K562 (cell line): ENCODE measurements around the gene FRMD4A. TPM values are rescaled to one million over a fixed set of nuclear protein-coding genes. Genes with fewer than 3 reads are reported as not detected.
"Not testable (repeated sequence)": the region's sequence is repeated elsewhere in the genome, so short reads cannot be mapped to it uniquely, and the experiment has no call there.

Source experiments
- ATAC-seq: fragments of 200-7000 bp; cut with Tn5 transposase; 3 replicates; pipeline ENCODE4 v1.9.1; 2020; ENCODE audit warnings: moderate library complexity
- BruUV-seq: library from RNA; stranded (reverse); fragments of 400-500 nt; replicated peaks from 2 replicates; lab custom pipeline; 2021; lab: Mats Ljungman, UMichigan
- CTCF ChIA-PET: fragments of 300-600 bp; formaldehyde crosslinking; extraction: SDS; loops from one replicate; lab custom pipeline; 2021; ENCODE audit warnings: low intra/inter-chr PET ratio; lab: Yijun Ruan, JAX
- POLR2A ChIA-PET: fragments of 300-600, 350-650 bp; sonication (Branson Sonifier 250); formaldehyde crosslinking; extraction: SDS; loops from one replicate; lab custom pipeline; 2021; ENCODE audit warnings: antibody characterized with exemption, inconsistent platforms; lab: Yijun Ruan, JAX
- DNase-seq, 4 experiments: peaks; one replicate each; pipeline versions ENCODE4 v3.0.0 to v3.0.0-alpha.2; 2011 to 2018; ENCODE audit warnings: low spot score in 3 of 4, mixed read lengths in 3 of 4; ENCODE audit errors: extremely low read depth in 1 of 4
- FAIRE-seq: peaks from 2 replicates; lab custom pipeline; 2011; peaks lifted over from hg19 to GRCh38; lab: Jason Lieb, UNC
- H2AFZ ChIP-seq: 2 replicates; pipeline ENCODE4 v1.6.0; 2011; ENCODE audit warnings: low read depth, low read length, control low read depth, inconsistent platforms
- H3K27ac ChIP-seq: fragments of 200-600 bp; 3 replicates; pipeline ENCODE4 v1.8.0; 2011; ENCODE audit warnings: low read depth, mild to moderate bottlenecking, control low read depth, inconsistent platforms, low read length, moderate library complexity, mixed read lengths; ENCODE audit errors: extremely low read depth
- H3K27me3 ChIP-seq, 2 experiments: fragments of 300-600 bp in 1 of 2; 2 replicates in 1 of 2; 3 replicates in 1 of 2; pipeline versions ENCODE4 v1.6.0 to v1.8.0; 2011; ENCODE audit warnings: inconsistent platforms in 2 of 2, low read length in 2 of 2, mild to moderate bottlenecking in 1 of 2, mixed read lengths in 1 of 2, moderate library complexity in 1 of 2; ENCODE audit not compliant: control insufficient read depth in 2 of 2, insufficient read depth in 2 of 2
- H3K36me3 ChIP-seq: fragments of 300-600 bp; 3 replicates; pipeline ENCODE4 v1.8.0; 2011; ENCODE audit warnings: mild to moderate bottlenecking, low read length, inconsistent platforms; ENCODE audit not compliant: control insufficient read depth, insufficient read depth
- H3K4me1 ChIP-seq, 2 experiments: fragments of 200-600 bp in 1 of 2; replicated peaks in 1 of 2; 2 replicates in 1 of 2; 3 replicates in 1 of 2; pipeline versions ENCODE4 v1.5.1 to v1.8.0; 2011; ENCODE audit warnings: inconsistent platforms in 2 of 2, low read length in 2 of 2, mild to moderate bottlenecking in 1 of 2, mixed read lengths in 1 of 2, moderate library complexity in 1 of 2; ENCODE audit not compliant: control insufficient read depth in 2 of 2, insufficient read depth in 2 of 2
- H3K4me2 ChIP-seq: 2 replicates; pipeline ENCODE4 v1.6.1; 2011; ENCODE audit warnings: low read length, control low read depth, inconsistent platforms, mixed read lengths; ENCODE audit not compliant: insufficient read depth
- H3K4me3 ChIP-seq: fragments of 200-600 bp; sonication (generic), shearing (Covaris generic); 2 replicates; pipeline ENCODE4 v1.5.1; 2016; ENCODE audit warnings: control low read depth, inconsistent platforms
- H3K79me2 ChIP-seq: fragments of 200-600 bp; 3 replicates; pipeline ENCODE4 v1.8.0; 2011; ENCODE audit warnings: low read length, inconsistent platforms; ENCODE audit not compliant: control insufficient read depth, insufficient read depth
- H3K9ac ChIP-seq, 2 experiments: 2 replicates each; pipeline versions ENCODE4 v1.6.0 to v1.6.1; 2011; ENCODE audit warnings: low read depth in 2 of 2, low read length in 2 of 2, control low read depth in 1 of 2, inconsistent platforms in 1 of 2, mild to moderate bottlenecking in 1 of 2, mixed read lengths in 1 of 2; ENCODE audit not compliant: insufficient read depth in 1 of 2
- H3K9me1 ChIP-seq: one replicate; pipeline ENCODE4 v1.6.0; 2011; ENCODE audit warnings: inconsistent platforms, mild to moderate bottlenecking, low read length, moderate library complexity; ENCODE audit not compliant: control insufficient read depth, insufficient read depth
- H3K9me3 ChIP-seq: replicated peaks from 2 replicates; pipeline ENCODE4 v1.5.1; 2011; ENCODE audit warnings: low read depth, low read length, inconsistent platforms; ENCODE audit not compliant: control insufficient read depth, insufficient read depth
- H4K20me1 ChIP-seq: replicated peaks from 2 replicates; pipeline ENCODE4 v1.6.1; 2011; ENCODE audit warnings: low read length, inconsistent platforms, mixed read lengths; ENCODE audit not compliant: control insufficient read depth, insufficient read depth
- ARID2 ChIP-seq: fragments of 450-650 bp; IDR thresholded peaks from 2 replicates; pipeline ENCODE4 v1.6.1; 2017; ENCODE audit warnings: antibody characterized with exemption, mild to moderate bottlenecking
- CHD4 ChIP-seq: fragments of 200-600 bp; sonication (generic); IDR thresholded peaks from 3 replicates; pipeline ENCODE4 v1.6.1; 2012; ENCODE audit warnings: low read depth, mild to moderate bottlenecking, mixed read lengths, low read length, inconsistent platforms; ENCODE audit not compliant: insufficient read depth, insufficient replicate concordance, poor library complexity, severe bottlenecking
- FOXJ2 ChIP-seq: fragments of 200-800 bp; sonication (Bioruptor generic); IDR thresholded peaks from 2 replicates; pipeline ENCODE4 v1.6.1; 2016; ENCODE audit warnings: missing genetic modification characterization, missing compliant biosample characterization
- KLF6 ChIP-seq: fragments of 250-450 bp; sonication (Bioruptor Pico); IDR thresholded peaks from 2 replicates; pipeline ENCODE4 v1.4.0; 2020; ENCODE audit warnings: mild to moderate bottlenecking, moderate library complexity, borderline replicate concordance
- MECOM ChIP-seq: fragments of 250-450 bp; sonication (Bioruptor Pico); IDR thresholded peaks from 2 replicates; pipeline ENCODE4 v1.8.0; 2022; ENCODE audit warnings: inconsistent platforms
- MTA1 ChIP-seq: fragments of 450-650 bp; IDR thresholded peaks from 2 replicates; pipeline ENCODE4 v1.6.1; 2017; ENCODE audit warnings: borderline replicate concordance
- OTX1 ChIP-seq: fragments of 450-650 bp; formaldehyde crosslinking; IDR thresholded peaks from 2 replicates; pipeline ENCODE4 v1.4.0; 2022; ENCODE audit warnings: mild to moderate bottlenecking
- POLR2H ChIP-seq: IDR thresholded peaks from 2 replicates; pipeline ENCODE4 v1.6.1; 2016; ENCODE audit warnings: missing genetic modification characterization, low read depth, mild to moderate bottlenecking, control low read depth, missing compliant biosample characterization, moderate library complexity
- SMARCE1 ChIP-seq: fragments of 450-650 bp; IDR thresholded peaks from 2 replicates; pipeline ENCODE4 v1.7.1; 2016; ENCODE audit warnings: mild to moderate bottlenecking
- SNRNP70 ChIP-seq: fragments of 200-400 bp; formaldehyde crosslinking; optimal IDR thresholded peaks from 2 replicates; pipeline ENCODE3; 2017; ENCODE audit warnings: low read depth, low read length
- STAT5A ChIP-seq: IDR thresholded peaks from 2 replicates; pipeline ENCODE4 v1.6.1; 2012; ENCODE audit warnings: low read length, inconsistent platforms, borderline replicate concordance
- XRCC4 ChIP-seq: IDR thresholded peaks from one replicate; pipeline ENCODE4 v1.6.1; 2011; ENCODE audit not compliant: insufficient read depth, insufficient read length; ENCODE audit errors: extremely low read depth
- ZNF324 ChIP-seq: fragments of 250-450 bp; sonication (Bioruptor Pico); IDR thresholded peaks from 2 replicates; pipeline ENCODE4 v1.4.0; 2020; ENCODE audit warnings: mild to moderate bottlenecking
- ZNF586 ChIP-seq: fragments of 450-650 bp; formaldehyde crosslinking; conservative IDR thresholded peaks from 2 replicates; pipeline ENCODE4 v1.4.0; 2020; ENCODE audit warnings: mild to moderate bottlenecking, moderate library complexity
- ZNF75A ChIP-seq: fragments of 450-650 bp; formaldehyde crosslinking; IDR thresholded peaks from 2 replicates; pipeline ENCODE4 v1.4.0; 2020; ENCODE audit warnings: mild to moderate bottlenecking
- WGBS: fragments of 100-300 bp; shearing (Covaris generic); methylation state at CpG from one replicate; pipeline ENCODE4 v1.1.6; 2016; ENCODE audit warnings: low coverage, mixed read lengths; ENCODE audit not compliant: insufficient coverage; ENCODE audit errors: missing lambda C conversion rate; 5-methylcytosine and 5-hydroxymethylcytosine counted together
- in situ Hi-C: fragments of 300-500 bp; cut with MboI; formaldehyde crosslinking; loops from 4 replicates; pipeline ENCODE4 v1.15.0; 2018; ENCODE audit warnings: inconsistent platforms, mixed read lengths
- intact Hi-C: fragments of 100-400 bp; cut with micrococcal nuclease; formaldehyde crosslinking; loops from 2 replicates; pipeline ENCODE4 v1.14.2; 2022
- polyA plus RNA-seq, 8 experiments: library from polyadenylated mRNA; depleted of rRNA in 4 of 8; stranded (reverse) in 5 of 8; unstranded in 3 of 8; fragments of >200 nt; fragmentation: Nextera tagmentation in 2 of 8; fragmentation: Illumina TruSeq in 1 of 8; extraction: Ambion mirVana in 2 of 8; extraction: Trizol in 1 of 8; gene quantifications; 2 replicates each; pipeline versions ENCODE4 v1.2.1 to v1.2.3, GENCODE V29; 2011 to 2014; ENCODE audit warnings: inconsistent platforms in 1 of 8, missing spikeins in 1 of 8
- total RNA-seq, 7 experiments: library from RNA; depleted of rRNA in 6 of 7; stranded (reverse); fragments of >200 nt in 6 of 7; fragmentation: Illumina TruSeq in 2 of 7; extraction: Trizol in 2 of 7; gene quantifications; 2 replicates each; pipeline versions ENCODE4 v1.2.1 to v1.2.3, GENCODE V29; 2011 to 2021; ENCODE audit warnings: low replicate concordance in 1 of 7
- TF ChIP-seq, protein P1 (sequence below): fragments of 250-450 bp; sonication (Bioruptor Pico); IDR thresholded peaks from 2 replicates; pipeline ENCODE4 v1.9.0; 2021; ENCODE audit warnings: mild to moderate bottlenecking

The FRMD4A gene
- total and polyA plus RNA-seq, 9 of the 15 experiments (the other 6 are each of a cell fraction or from before 2014, with no cell fraction given): 0.80 to 5.2 (median 3.0) TPM

DNA sequence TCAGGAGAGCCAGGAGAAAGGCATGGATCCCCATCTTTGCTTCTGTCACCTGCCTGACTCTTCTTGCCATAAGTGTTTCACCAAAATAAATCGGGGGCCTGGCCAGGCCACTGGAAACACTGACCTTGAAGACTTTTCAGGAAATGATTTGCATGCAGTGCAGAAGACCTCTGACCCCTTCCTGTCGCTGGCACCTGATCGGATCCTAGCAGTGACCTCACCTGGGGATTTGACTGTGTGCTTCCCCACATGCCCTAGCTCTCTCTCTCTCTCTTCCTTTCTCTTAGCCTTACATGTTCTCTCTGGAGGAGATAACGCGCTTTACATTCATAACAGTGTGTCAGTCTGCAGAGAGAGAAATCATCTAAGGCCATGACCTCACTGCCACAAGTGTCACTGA lies 500.9 kb downstream of the FRMD4A start:
- WGBS: 0% methylated on average over 5 of the region's 5 CpGs
- no peak overlapping the region for H3K9ac ChIP-seq
- no peak for FAIRE-seq
- POLR2A ChIA-PET: interaction anchor here (0.7 kb wide), 1 partner anchor 47 kb away, joined by 4 read pairs; no protein-coding TSS in a partner anchor
- in situ Hi-C loops: no loop called here
- no peak overlapping the region for H3K27ac ChIP-seq
- H3K4me2 ChIP-seq: no peak overlapping the region
- CTCF ChIA-PET: no interaction called here
- no peaks in the 10 kb centered on the region; the same call in 1 of the 2 replicates for H4K20me1 ChIP-seq
- H3K4me1 ChIP-seq: no peaks in the 10 kb centered on the region; a peak in 1 of 5 replicates
- TF ChIP-seq XRCC4 (no peak), SNRNP70 (no peak), ZNF75A (CRISPR knock-in tag) (no peak), ZNF586 (CRISPR knock-in tag) (no peak), ZNF324 (CRISPR knock-in tag) (no peak), SMARCE1 (no peak), OTX1 (CRISPR knock-in tag) (no peak), MTA1 (no peak), KLF6 (CRISPR knock-in tag) (no peak), STAT5A (no peak), MECOM (no peak), CHD4 (no peak), ARID2 (no peak), FOXJ2 (tag) (no peak), POLR2H (tag) (no peak)
- TF ChIP-seq, protein P1, sequence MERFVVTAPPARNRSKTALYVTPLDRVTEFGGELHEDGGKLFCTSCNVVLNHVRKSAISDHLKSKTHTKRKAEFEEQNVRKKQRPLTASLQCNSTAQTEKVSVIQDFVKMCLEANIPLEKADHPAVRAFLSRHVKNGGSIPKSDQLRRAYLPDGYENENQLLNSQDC (CRISPR knock-in tag): no peak
- no peaks in the 10 kb centered on the region for H3K9me3 ChIP-seq
- no peaks in the 10 kb centered on the region for H3K9me1 ChIP-seq
- H3K36me3 ChIP-seq: no peaks in the 10 kb centered on the region
- BruUV-seq: no TSS peak
- H3K27me3 ChIP-seq: peaks cover 15 to 36% of the 10 kb centered on the region in 2 experiments
- H2AFZ ChIP-seq: no peak overlapping the region
- intact Hi-C loops: no loop called here
- no peak for DNase-seq
- no peak for ATAC-seq
- H3K4me3 ChIP-seq: no peak overlapping the region
- H3K79me2 ChIP-seq: no peaks in the 10 kb centered on the region

DNA sequence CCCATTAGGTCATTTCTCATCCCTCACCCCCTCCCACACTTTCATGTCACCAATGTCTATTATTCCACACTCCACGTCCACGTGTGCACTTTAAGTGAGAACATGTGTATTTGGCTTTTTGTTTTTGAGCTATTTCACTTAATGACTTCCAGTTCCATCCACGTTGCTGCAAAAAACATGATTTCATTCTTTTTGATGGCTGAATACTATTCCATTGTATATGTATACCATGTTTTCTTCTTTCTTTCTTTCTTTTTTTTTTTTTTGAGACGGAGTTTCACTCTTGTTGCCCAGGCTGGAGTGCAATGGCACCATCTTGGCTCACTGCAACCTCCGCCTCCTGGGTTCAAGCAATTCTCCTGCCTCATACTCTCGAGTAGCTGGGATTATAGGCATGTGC lies 502.4 kb downstream of the FRMD4A start:
- H3K9me1 ChIP-seq, ATAC-seq, H3K27ac ChIP-seq, H3K36me3 ChIP-seq, H2AFZ ChIP-seq, H3K9me3 ChIP-seq, CTCF ChIA-PET, H3K79me2 ChIP-seq, in situ Hi-C loops, POLR2A ChIA-PET, intact Hi-C loops, H4K20me1 ChIP-seq, DNase-seq, FAIRE-seq, H3K4me3 ChIP-seq, H3K4me2 ChIP-seq, H3K4me1 ChIP-seq, BruUV-seq, H3K9ac ChIP-seq: not testable (repeated sequence)
- peaks cover 14 to 31% of the 10 kb centered on the region in 2 experiments for H3K27me3 ChIP-seq
- WGBS: 0% methylated on average over 4 of the region's 6 CpGs
